ENCODE measurements around the gene MAMDC4.

The MAMDC4 gene

DNA sequence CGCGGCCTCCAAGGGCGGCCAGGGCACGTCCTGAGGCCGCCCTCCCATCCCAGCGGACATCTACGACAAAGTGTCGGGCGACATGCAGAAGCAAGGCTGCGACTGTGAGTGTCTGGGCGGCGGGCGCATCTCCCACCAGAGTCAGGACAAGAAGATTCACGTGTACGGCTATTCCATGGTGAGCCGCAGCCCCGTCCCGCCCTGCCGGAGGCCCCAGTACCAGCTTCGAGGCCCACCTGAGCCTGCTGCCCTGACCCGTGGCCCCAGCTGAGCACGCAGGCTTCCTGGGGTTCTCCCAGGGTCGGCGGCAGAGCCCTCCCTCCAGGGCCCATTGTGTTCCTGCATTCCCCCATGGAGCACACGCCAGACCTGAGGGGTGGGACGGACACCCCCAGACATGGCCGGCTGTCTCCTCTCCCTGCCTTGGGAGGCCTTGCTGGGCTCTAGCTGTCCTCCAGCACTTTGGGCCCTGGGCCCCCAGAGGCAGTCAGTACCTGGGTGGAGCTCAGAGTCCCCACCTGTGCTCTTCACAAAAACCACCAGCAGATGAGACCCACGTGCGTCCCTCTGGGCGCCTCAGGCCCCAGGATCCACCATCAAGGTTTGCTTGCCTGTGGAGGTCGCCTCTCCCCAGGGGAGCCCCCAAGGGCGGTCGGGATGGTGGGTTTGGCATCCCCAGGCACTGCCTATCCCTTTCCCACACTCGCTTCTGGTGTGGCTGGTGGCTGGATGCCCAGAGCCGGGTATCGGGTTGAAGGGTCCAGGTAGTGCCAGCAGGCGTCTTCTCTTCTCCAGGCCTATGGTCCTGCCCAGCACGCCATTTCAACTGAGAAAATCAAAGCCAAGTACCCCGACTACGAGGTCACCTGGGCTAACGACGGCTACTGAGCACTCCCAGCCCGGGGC is 1.9 kb upstream of the MAMDC4 start:
- DNase-seq: no peak

DNA sequence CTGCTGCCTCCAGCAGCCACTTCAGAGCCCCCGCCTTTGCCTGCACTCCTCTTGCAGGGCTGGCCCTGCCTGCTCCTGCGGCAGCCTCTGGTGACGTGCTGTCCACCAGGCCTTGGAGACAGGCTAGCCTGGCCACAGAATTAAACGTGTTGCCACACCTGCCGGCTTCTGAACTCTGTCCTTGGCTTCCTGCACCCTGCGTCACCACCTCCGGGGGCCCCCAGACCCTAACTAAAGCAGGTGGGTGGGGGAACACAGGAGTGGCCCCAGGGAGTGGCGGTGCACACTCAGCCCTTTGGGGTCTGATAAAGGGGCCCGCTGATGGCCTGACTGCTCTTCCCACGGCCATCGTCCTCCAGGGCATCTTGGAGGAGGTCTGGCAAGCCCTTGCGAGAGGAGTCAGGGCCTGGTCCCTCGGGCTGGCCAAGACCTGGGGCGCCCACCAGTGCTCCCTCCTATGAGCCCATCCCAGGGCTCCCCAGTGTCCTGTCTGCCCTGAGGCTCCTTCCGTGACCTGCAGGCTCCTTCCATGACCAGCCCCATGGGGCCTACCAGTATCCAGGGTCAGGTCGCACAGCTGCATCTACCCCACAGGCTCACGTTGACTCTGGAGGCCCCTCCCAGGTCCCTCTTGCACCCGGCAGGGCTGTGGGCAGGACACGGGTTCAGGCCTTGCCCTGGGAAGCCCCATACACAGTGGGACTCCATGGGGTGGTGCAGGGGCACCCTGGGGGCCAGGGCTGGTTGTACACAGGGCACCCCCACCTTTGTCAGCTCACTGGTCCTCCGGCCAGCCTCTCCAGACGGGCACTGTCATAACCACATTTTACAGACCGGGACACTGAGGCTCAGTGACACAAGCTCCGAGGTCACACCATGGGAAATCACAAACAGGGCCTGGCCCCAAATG is 1.0 kb upstream of the MAMDC4 start:
- DNase-seq: no peak

DNA sequence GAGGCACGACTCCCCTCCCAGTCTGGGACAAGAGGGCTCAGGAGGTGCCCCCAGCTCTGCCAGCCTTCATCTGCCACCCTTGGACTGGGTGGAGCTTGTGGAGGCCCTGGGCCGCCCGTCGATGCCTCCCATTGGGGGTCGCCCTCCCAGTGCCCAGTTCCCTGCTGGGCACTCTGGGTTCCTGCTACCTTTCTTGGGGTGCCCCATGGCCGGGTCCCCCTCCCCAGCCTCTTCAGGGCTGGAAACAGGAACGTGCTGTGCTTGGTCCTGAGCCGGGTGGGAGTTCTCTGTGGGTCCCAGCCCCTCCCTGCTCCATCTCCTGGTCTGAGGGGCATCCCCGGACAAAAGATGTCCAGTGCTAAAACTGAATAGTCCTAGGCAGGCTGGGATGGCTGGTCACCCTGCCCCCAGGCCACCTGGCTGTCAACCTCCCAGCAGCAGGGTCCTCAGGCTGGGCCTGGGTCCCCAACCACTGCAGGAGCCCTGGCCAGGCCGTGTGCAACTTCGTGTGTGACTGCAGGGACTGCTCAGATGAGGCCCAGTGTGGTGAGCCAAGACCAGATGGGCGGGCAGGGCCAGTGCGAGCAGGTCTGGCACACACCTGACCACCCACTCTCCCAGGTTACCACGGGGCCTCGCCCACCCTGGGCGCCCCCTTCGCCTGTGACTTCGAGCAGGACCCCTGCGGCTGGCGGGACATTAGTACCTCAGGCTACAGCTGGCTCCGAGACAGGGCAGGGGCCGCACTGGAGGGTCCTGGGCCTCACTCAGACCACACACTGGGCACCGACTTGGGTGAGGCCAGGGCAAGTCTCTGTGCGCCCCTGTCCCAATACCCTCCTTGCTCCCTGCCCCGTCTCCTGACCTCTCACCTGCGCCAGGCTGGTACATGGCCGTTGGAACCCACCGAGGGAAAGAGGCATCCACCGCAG is 784 bp downstream of the MAMDC4 start:
- DNase-seq: no peak

DNA sequence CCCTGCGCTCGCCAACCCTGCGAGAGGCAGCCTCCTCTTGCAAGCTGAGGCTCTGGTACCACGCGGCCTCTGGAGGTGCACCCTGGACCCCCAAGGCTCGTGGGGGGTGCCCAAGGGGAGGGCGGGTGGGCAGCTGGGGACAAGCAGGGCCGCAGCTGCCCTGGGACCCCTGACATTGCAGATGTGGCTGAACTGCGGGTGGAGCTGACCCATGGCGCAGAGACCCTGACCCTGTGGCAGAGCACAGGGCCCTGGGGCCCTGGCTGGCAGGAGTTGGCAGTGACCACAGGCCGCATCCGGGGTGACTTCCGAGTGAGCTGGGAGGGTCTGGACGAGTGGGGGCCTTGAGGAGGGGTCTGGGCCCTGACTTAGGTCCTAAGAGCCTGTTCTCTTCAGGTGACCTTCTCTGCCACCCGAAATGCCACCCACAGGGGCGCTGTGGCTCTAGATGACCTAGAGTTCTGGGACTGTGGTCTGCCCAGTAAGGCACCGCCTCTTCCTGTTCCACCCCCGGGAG is 1.5 kb downstream of the MAMDC4 start:
- DNase-seq: no peak

DNA sequence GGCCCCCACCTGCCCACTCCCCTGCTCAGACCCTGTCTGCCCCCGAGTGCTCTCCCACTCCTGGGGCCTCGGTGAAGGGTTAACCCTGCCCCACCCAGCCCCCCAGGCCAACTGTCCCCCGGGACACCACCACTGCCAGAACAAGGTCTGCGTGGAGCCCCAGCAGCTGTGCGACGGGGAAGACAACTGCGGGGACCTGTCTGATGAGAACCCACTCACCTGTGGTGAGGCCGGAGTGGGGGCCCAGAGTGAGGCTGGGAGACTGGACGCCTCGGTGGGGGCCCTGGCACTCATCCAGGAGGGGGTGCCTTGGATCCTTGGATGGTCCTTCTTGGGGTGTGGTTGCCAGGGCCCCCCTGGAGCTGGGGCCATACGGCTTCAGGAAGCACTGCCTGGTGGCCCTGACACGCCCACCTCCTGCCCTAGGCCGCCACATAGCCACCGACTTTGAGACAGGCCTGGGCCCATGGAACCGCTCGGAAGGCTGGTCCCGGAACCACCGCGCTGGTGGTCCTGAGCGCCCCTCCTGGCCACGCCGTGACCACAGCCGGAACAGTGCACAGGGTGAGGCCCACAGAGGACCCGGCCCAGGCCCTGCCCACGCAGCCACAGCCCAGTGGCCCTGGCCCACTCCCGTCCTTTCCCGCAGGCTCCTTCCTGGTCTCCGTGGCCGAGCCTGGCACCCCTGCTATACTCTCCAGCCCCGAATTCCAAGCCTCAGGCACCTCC is 2.1 kb downstream of the MAMDC4 start:
- no peak for DNase-seq

DNA sequence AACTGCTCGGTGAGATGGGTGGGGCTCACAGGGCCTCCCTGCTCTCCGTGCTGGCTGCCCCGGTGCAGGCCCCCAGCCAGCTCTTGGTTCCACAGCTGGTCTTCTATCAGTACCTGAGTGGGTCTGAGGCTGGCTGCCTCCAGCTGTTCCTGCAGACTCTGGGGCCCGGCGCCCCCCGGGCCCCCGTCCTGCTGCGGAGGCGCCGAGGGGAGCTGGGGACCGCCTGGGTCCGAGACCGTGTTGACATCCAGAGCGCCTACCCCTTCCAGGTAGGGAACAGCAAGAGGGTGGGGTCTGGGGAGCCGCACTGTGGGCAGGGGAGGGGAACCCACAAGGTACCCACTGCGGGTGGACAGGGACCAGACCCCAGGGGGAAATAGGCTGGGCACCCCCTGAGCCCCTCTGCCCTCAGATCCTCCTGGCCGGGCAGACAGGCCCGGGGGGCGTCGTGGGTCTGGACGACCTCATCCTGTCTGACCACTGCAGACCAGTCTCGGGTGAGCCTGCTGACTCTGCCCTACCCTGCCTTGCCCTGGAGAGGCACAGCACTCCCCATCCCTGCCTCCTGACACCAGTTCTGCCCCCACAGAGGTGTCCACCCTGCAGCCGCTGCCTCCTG is 2.8 kb downstream of the MAMDC4 start:
- no peak for DNase-seq

DNA sequence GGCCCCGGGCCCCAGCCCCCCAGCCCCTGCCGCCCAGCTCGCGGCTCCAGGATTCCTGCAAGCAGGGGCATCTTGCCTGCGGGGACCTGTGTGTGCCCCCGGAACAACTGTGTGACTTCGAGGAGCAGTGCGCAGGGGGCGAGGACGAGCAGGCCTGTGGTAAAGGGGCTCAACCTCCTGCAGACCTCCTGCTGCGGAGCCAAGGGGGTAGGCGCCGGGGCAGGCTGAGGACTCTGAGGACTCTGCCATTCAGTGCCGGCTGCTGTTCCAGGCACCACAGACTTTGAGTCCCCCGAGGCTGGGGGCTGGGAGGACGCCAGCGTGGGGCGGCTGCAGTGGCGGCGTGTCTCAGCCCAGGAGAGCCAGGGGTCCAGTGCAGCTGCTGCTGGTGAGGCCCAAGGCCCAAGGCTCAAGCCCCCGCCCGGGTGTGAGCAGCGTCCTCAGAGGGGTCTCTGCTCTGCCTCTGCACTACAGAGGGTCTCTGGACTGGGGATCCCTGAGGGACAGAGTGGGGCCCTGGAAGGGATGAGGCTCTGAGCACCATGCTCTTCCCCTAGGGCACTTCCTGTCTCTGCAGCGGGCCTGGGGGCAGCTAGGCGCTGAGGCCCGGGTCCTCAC is 3.4 kb downstream of the MAMDC4 start:
- no peak for DNase-seq

DNA sequence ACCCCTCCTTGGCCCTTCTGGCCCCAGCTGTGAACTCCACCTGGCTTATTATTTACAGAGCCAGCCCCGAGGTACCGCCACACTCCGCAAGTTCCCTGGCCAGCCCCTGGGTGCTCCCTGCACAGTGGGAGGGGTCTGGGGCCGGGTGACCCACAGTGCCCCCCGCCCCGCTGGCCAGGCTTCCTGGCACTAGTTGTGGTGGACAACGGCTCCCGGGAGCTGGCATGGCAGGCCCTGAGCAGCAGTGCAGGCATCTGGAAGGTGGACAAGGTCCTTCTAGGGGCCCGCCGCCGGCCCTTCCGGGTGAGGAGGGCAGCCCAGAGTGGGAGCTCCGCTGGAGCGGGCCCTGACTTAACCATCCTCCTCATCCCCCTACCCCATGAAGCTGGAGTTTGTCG is 3.9 kb downstream of the MAMDC4 start:
- DNase-seq: no peak

DNA sequence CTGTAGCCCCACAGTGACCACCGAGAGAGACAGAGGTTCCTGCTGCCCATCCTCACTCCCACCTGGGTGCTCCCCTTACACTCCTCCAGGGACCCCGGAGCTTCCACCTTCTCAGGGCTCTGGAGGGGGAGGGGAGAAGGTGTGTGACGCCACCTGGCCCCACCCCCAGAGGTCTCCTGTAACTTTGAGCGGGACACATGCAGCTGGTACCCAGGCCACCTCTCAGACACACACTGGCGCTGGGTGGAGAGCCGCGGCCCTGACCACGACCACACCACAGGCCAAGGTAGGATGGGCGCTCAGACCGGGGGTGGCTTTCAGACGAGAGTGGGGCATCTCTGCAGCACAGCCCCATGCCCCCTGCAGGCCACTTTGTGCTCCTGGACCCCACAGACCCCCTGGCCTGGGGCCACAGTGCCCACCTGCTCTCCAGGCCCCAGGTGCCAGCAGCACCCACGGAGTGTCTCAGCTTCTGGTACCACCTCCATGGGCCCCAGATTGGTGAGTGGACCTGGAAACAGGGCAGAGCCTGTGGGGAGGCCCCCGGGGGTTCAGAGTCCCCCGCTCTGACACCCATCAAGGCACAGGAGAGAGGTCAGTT is 4.5 kb downstream of the MAMDC4 start:
- DNase-seq: no peak

DNA sequence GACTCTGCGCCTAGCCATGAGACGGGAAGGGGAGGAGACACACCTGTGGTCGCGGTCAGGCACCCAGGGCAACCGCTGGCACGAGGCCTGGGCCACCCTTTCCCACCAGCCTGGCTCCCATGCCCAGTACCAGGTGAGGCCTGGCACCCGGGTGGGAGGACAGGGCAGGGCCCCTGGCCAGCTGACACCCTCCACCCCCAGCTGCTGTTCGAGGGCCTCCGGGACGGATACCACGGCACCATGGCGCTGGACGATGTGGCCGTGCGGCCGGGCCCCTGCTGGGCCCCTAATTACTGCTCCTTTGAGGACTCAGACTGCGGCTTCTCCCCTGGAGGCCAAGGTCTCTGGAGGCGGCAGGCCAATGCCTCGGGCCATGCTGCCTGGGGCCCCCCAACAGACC is 5.0 kb downstream of the MAMDC4 start:
- no peak for DNase-seq

DNA sequence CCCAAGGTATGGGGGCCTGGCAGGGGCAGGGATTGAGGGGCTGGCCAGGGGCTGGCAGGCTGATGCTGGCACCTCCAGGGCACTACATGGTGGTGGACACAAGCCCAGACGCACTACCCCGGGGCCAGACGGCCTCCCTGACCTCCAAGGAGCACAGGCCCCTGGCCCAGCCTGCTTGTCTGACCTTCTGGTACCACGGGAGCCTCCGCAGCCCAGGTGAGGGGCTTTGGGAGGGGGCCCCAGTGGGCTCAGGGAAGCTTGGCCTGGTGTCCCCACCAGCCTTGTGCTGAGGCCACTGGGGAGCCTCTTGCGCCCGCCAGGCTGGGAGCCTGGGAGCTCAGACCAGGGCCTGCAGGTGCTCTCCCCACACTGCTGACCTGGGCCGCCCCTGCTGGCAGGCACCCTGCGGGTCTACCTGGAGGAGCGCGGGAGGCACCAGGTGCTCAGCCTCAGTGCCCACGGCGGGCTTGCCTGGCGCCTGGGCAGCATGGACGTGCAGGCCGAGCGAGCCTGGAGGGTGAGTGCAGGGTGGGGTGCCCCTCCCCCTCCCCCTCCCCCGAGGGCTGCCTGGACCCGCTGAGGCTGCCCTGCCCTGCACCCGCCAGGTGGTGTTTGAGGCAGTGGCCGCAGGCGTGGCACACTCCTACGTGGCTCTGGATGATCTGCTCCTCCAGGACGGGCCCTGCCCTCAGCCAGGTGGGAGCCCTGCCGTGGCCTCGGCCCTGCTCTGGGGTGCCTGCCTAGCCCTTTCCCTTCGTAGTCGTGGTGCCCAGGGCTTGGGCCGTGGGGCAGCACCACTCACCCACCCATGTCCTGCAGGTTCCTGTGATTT is 5.7 kb downstream of the MAMDC4 start:
- DNase-seq: no peak

DNA sequence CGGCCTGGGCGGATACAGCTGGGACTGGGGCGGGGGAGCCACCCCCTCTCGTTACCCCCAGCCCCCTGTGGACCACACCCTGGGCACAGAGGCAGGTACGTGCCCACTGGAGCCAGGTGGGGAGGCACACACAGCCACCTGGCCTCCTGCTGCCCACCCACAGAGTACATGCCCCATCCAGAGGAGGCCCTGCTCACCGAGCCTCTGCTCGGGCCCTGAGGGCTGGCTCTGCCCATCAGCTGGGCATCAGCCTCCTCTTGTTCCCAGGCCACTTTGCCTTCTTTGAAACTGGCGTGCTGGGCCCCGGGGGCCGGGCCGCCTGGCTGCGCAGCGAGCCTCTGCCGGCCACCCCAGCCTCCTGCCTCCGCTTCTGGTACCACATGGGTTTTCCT is 6.3 kb downstream of the MAMDC4 start:
- no peak for DNase-seq

DNA sequence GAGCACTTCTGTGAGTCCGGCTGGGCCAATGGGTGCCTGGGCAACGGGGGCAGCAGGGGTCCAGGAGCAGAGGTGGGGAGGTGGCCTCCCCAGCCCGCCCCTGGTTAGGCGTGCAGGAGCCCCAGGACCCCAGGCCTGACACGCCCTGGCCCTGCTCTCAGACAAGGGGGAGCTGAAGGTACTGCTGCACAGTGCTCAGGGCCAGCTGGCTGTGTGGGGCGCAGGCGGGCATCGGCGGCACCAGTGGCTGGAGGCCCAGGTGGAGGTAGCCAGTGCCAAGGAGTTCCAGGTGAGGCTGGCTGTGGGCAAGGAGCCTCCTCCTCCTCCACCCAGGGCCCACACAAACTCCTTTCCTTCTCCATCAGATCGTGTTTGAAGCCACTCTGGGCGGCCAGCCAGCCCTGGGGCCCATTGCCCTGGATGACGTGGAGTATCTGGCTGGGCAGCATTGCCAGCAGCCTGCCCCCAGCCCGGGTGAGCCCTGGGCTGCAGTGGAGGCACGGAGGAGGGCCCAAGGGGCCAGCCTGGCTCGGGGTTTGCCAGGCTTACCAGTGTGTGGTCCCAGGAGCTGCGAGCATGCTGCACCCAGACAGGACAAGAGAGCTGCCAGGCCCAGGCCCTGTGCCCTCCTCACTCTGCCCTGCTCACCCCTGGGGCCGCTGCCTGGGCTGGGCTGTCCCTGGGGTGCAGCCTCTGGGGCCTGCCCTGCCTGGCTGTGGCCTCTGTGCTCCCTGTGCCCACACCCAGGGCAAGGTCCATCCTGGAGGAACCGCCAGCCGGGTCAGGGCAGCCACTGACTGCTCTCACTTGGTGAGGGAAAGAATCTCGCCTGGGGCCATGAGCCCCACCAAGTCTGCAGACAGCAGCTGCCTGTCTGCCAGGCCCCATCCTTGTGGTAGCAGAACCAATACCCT is 7.0 kb downstream of the MAMDC4 start:
- no peak for DNase-seq

DNA sequence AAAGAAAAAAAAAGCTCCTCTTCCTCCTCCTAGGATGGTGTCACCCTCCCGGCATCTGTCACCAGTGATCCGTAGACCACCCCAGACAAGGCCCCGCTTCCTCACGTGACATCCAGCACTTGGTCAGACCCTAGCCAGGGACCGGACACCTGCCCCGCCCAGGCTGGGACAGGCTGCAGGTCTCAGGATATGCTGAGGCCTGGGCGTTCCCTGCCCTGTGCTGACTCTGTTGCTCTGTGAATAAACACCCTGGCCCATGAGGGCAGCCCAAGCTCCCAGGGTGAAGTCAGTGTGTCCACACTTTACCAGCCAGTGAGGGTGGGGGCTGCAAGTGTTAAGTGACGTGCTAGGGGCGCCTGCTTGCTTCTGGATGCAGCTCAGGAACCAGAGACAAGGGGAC is 8.4 kb downstream of the MAMDC4 start:
- no peak for DNase-seq

DNA sequence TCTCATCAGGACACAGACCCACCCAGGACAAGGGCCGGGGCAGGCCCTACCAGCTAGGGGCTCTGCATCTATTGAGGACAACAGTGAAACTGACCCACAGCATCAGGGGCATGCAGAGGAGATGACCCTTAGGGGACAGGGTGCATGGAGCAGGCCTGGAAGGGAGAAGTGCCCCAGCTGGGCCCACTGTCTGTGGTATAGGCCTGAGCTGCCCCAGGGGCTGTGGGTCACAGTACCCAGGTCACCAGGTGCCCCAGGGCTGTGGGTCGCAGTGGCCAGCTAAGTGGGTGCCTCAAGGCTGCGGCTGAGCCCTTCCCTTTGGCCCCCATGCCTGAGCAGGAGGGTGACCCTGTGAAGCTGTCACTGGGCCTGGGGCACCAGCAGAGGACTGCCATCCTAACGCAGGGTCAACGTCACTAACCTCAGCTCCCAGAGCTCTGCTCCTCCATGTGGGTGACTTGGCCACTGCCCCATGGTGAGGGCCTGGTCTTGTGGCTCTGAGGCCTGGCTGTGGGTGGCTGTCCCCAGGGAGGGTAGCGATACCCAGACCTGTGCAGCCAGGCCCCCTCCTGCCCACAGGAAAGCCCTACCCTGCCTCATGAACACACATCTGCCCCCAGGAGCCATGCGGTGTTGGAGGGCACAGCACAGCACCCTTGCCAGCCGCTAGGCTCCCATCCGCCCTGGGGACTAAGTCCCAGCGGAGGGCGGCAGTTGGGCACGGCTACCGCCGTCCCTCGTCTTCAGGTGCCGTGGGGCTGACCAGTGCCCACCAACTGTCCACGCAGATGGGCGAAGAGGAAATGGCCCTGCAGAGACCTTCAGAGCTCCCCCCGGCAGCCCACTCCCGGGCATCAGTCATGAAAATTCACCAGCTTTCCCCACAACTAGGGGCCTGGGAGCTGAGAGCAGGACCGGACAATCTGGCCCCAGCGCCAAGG is 9.1 kb downstream of the MAMDC4 start:
- DNase-seq: no peak

DNA sequence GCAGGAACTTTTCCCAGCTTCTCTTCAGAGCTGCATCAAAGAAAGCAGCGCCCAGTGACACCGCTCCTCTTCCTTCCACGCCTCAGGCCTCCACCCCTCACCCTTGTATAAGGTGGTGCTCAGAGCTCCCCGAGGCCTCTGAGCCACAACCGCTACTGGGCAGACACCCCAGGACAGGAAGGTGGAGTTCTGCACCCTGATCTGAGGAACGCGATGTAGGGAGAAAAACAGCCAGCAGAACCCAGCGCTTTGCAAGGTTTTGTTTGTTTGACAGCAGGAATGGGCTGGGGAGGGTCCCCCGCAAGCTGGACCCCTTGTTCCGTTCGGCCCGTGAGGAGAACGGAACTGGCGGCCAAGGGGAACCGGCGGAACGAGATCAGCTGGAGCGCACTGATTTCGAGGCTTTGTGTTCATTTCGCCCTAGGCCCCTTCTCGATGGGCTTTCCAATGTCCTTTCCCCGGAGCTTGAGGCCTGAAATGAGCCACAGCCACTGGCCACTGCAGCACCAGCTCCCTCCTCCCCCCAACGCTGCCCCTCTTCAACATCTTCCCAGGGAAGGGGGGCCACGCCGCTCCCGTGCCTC is 9.8 kb downstream of the MAMDC4 start:
- DNase-seq: no peak
